Neuronal stem cell (in vitro differentiated cells): ENCODE results near the gene PLXNA1.

ENCODE experiments used
- DNase-seq: peaks from one replicate; pipeline ENCODE4 v3.0.0-alpha.2; 2013; ENCODE audit warnings: low spot score
- H2AFZ ChIP-seq: one replicate; pipeline ENCODE4 v1.6.1; 2013; ENCODE audit warnings: mild to moderate bottlenecking, low read length, inconsistent platforms
- H2AK5ac ChIP-seq: 2 replicates; pipeline ENCODE4 v1.6.1; 2013; ENCODE audit warnings: low read depth, mild to moderate bottlenecking, inconsistent platforms, low read length, moderate library complexity, mixed read lengths
- H2BK120ac ChIP-seq: 2 replicates; pipeline ENCODE4 v1.6.1; 2013; ENCODE audit warnings: low read depth, mild to moderate bottlenecking, inconsistent platforms, low read length, moderate library complexity, mixed read lengths
- H2BK12ac ChIP-seq: one replicate; pipeline ENCODE4 v1.6.1; 2013; ENCODE audit warnings: low read length, inconsistent platforms
- H2BK15ac ChIP-seq: 2 replicates; pipeline ENCODE4 v1.6.1; 2013; ENCODE audit warnings: mild to moderate bottlenecking, low read length, inconsistent platforms, mixed read lengths
- H2BK5ac ChIP-seq: one replicate; pipeline ENCODE4 v1.6.1; 2013; ENCODE audit warnings: inconsistent platforms, mild to moderate bottlenecking, low read length, moderate library complexity
- H3K14ac ChIP-seq: one replicate; pipeline ENCODE4 v1.6.1; 2013; ENCODE audit warnings: low read length, inconsistent platforms
- H3K18ac ChIP-seq: 2 replicates; pipeline ENCODE4 v1.6.1; 2013; ENCODE audit warnings: low read length, inconsistent platforms
- H3K23ac ChIP-seq: 2 replicates; pipeline ENCODE4 v1.6.1; 2013; ENCODE audit warnings: low read depth, mild to moderate bottlenecking, mixed read lengths, low read length, inconsistent platforms; ENCODE audit not compliant: poor library complexity
- H3K27ac ChIP-seq: replicated peaks from 3 replicates; pipeline ENCODE4 v1.5.1; 2013; ENCODE audit warnings: low read length, inconsistent platforms
- H3K27me3 ChIP-seq, 3 experiments: 2 replicates each; pipeline ENCODE4 v1.6.1; 2013; ENCODE audit warnings: low read length in 3 of 3, mild to moderate bottlenecking in 2 of 3, inconsistent platforms in 1 of 3, low read depth in 1 of 3, mixed read lengths in 1 of 3, moderate library complexity in 1 of 3; ENCODE audit not compliant: control insufficient read depth in 3 of 3, insufficient read depth in 3 of 3
- H3K36me3 ChIP-seq, 2 donors: replicated peaks in 1 of 2; 2 replicates each; pipeline ENCODE4 v1.6.1; 2013; ENCODE audit warnings: low read length in 2 of 2; ENCODE audit not compliant: control insufficient read depth in 2 of 2, insufficient read depth in 2 of 2
- H3K4ac ChIP-seq: 2 replicates; pipeline ENCODE4 v1.6.1; 2013; ENCODE audit warnings: inconsistent platforms, mild to moderate bottlenecking, low read length, moderate library complexity
- H3K4me1 ChIP-seq, 2 donors: 1 replicate in 1 of 2; 2 replicates in 1 of 2; pipeline ENCODE4 v1.6.1; 2013; ENCODE audit warnings: low read length in 2 of 2, low read depth in 1 of 2; ENCODE audit not compliant: control insufficient read depth in 2 of 2, insufficient read depth in 1 of 2
- H3K4me2 ChIP-seq: one replicate; pipeline ENCODE4 v1.6.1; 2013; ENCODE audit warnings: mild to moderate bottlenecking, low read length, inconsistent platforms; ENCODE audit not compliant: insufficient read depth, poor library complexity, severe bottlenecking
- H3K4me3 ChIP-seq, 2 donors: 2 replicates each; pipeline ENCODE4 v1.5.1; 2013; ENCODE audit warnings: low read length in 2 of 2, mild to moderate bottlenecking in 2 of 2, inconsistent platforms in 1 of 2, moderate library complexity in 1 of 2
- H3K79me1 ChIP-seq: one replicate; pipeline ENCODE4 v1.6.1; 2013; ENCODE audit warnings: low read depth, mild to moderate bottlenecking, inconsistent platforms, low read length, moderate library complexity
- H3K9ac ChIP-seq: one replicate; pipeline ENCODE4 v1.6.1; 2013; ENCODE audit warnings: mild to moderate bottlenecking, low read depth, low read length, inconsistent platforms; ENCODE audit not compliant: poor library complexity
- H3K9me3 ChIP-seq, 2 donors: replicated peaks in 1 of 2; 2 replicates each; pipeline versions ENCODE3 to v1.6.1; 2013; ENCODE audit warnings: low read length in 2 of 2, mild to moderate bottlenecking in 2 of 2, inconsistent platforms in 1 of 2, low read depth in 1 of 2, mixed read lengths in 1 of 2, moderate library complexity in 1 of 2; ENCODE audit not compliant: control insufficient read depth in 2 of 2, insufficient read depth in 1 of 2
- H4K8ac ChIP-seq: one replicate; pipeline ENCODE4 v1.6.1; 2013; ENCODE audit warnings: low read depth, mild to moderate bottlenecking, inconsistent platforms, low read length, moderate library complexity
- H4K91ac ChIP-seq: one replicate; pipeline ENCODE4 v1.6.1; 2013; ENCODE audit warnings: low read length, low read depth, mild to moderate bottlenecking, inconsistent platforms; ENCODE audit not compliant: poor library complexity
- WGBS, 2 donors: extraction: QIAGEN DNeasy Blood & Tissue Kit; methylation state at CpG; one replicate each; pipeline ENCODE4 v1.1.7; 2013; ENCODE audit warnings: missing lambda C conversion rate in 2 of 2, mixed read lengths in 1 of 2; ENCODE audit not compliant: insufficient read length in 2 of 2, insufficient replicate concordance in 1 of 2; ENCODE audit errors: extremely low coverage in 2 of 2; 5-methylcytosine and 5-hydroxymethylcytosine counted together

The PLXNA1 gene

GRCh38 chr3:126991366-126992200 lies 8.7 kb downstream of the PLXNA1 start:
- Histone ChIP-seq H2BK12ac (peak overlapping the region; percentile 84), H3K36me3 (peaks cover 50 to 85% of the 10 kb centered on the region in 2 donors), H2AK5ac (peak overlapping the region; percentile 28), H3K27ac (no peak overlapping the region), H2BK120ac (no peak overlapping the region), H3K9me3 (no peaks in the 10 kb centered on the region), H3K14ac (peak overlapping the region; percentile 82), H3K4me1 (peaks cover 0 to 6% of the 10 kb centered on the region in 2 donors), H3K4me3 (no peak overlapping the region), H3K23ac (peak overlapping the region; percentile 43), H2BK15ac (no peak overlapping the region), H2AFZ (no peak overlapping the region), H3K4me2 (peak overlapping the region; percentile 11), H2BK5ac (no peak overlapping the region), H3K27me3 (no peaks in the 10 kb centered on the region), H4K8ac (peak overlapping the region; percentile 92), H3K9ac (peak overlapping the region; percentile 21), H3K18ac (peak overlapping the region; percentile 71), H4K91ac (no peak overlapping the region), H3K79me1 (peaks cover 65% of the 10 kb centered on the region), H3K4ac (no peak overlapping the region)
- no peak for DNase-seq
- WGBS, 2 donors, result no CpG with 5 or more reads among the region's 24 CpGs

- Histone ChIP-seq H3K23ac (no peak overlapping the region), H3K18ac (peak overlapping the region; percentile 71), H2AFZ (no peak overlapping the region), H2BK15ac (no peak overlapping the region), H3K79me1 (peaks cover 65% of the 10 kb centered on the region), H4K91ac (no peak overlapping the region), H3K27ac (no peak overlapping the region), H3K4me3 (no peak overlapping the region), H3K36me3 (peaks cover 52 to 90% of the 10 kb centered on the region in 2 donors), H4K8ac (no peak overlapping the region), H2BK12ac (no peak overlapping the region), H2BK120ac (no peak overlapping the region), H3K9me3 (no peaks in the 10 kb centered on the region), H3K4me2 (no peak overlapping the region), H3K4me1 (peaks cover 0 to 10% of the 10 kb centered on the region in 2 donors), H3K27me3 (no peaks in the 10 kb centered on the region), H3K9ac (no peak overlapping the region), H2AK5ac (peak overlapping the region; percentile 35), H2BK5ac (no peak overlapping the region), H3K4ac (no peak overlapping the region), H3K14ac (peak overlapping the region; percentile 21)
- WGBS, 2 donors, result no CpG with 5 or more reads among the region's 7 CpGs
- no peak for DNase-seq
Measured at GRCh38 chr3:126992216-126992615, 9.3 kb downstream of the PLXNA1 start.

GRCh38 chr3:126992776-126993175 lies 9.9 kb downstream of the PLXNA1 start:
- peak overlapping the region; percentile 31 for H3K14ac ChIP-seq
- H3K79me1 ChIP-seq, result peaks cover 67% of the 10 kb centered on the region
- no peak overlapping the region for H4K91ac ChIP-seq
- WGBS, 2 donors, result no CpG with 5 or more reads among the region's 8 CpGs
- H3K9ac ChIP-seq, result no peak overlapping the region
- peaks cover 52 to 93% of the 10 kb centered on the region in 2 donors for H3K36me3 ChIP-seq
- H4K8ac ChIP-seq, result no peak overlapping the region
- no peak overlapping the region for H3K27ac ChIP-seq
- peaks cover 0 to 10% of the 10 kb centered on the region in 2 donors for H3K4me1 ChIP-seq
- H2BK15ac ChIP-seq, result no peak overlapping the region
- no peak overlapping the region for H2BK120ac ChIP-seq
- H3K4me2 ChIP-seq, result no peak overlapping the region
- H3K9me3 ChIP-seq, result no peaks in the 10 kb centered on the region
- no peak overlapping the region for H3K18ac ChIP-seq
- no peak overlapping the region for H3K4me3 ChIP-seq
- H2BK5ac ChIP-seq, result no peak overlapping the region
- no peak for DNase-seq
- H3K27me3 ChIP-seq, result no peaks in the 10 kb centered on the region
- peak overlapping the region; percentile 3 for H2BK12ac ChIP-seq
- H2AFZ ChIP-seq, result no peak overlapping the region
- no peak overlapping the region for H3K23ac ChIP-seq
- no peak overlapping the region for H3K4ac ChIP-seq
- peak overlapping the region; percentile 37 for H2AK5ac ChIP-seq

DNA sequence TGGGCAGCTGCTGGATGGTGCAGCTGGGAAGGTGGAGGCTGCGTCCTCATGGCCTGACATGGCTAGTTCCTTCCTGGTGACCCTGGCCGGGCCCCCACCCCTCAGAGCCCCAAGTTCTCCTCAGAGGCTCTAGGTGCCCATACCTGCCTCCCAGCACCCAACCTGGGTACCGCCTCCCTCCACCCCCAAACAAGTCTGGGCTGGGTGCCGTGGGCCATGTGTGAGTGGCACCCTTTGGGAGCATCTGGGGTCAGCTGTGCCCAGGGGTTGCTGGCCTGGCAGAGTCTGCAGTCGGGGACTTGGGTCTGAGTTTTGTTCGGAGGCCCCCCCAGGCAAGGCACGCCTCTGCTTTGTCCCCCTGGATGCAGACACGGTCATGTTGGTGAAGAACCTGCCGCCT lies 10.5 kb downstream of the PLXNA1 start:
- Histone ChIP-seq H3K23ac (no peak overlapping the region), H3K14ac (no peak overlapping the region), H3K27me3 (no peaks in the 10 kb centered on the region), H3K4me1 (peaks cover 0 to 11% of the 10 kb centered on the region in 2 donors), H2AK5ac (no peak overlapping the region), H3K18ac (peak overlapping the region; percentile 8), H3K36me3 (peaks cover 56 to 93% of the 10 kb centered on the region in 2 donors), H3K4ac (no peak overlapping the region), H2BK15ac (no peak overlapping the region), H4K8ac (no peak overlapping the region), H3K79me1 (peaks cover 70% of the 10 kb centered on the region), H2BK12ac (no peak overlapping the region), H3K9me3 (no peaks in the 10 kb centered on the region), H2AFZ (no peak overlapping the region), H2BK5ac (no peak overlapping the region), H4K91ac (no peak overlapping the region), H3K4me2 (no peak overlapping the region), H3K27ac (no peak overlapping the region), H2BK120ac (no peak overlapping the region), H3K9ac (no peak overlapping the region), H3K4me3 (no peak overlapping the region)
- no CpG with 5 or more reads among the region's 9 CpGs for WGBS, 2 donors
- DNase-seq, result no peak
